NT2/D1 (cell line): ENCODE results near the gene EGFR.

ENCODE experiments used
- DNase-seq: peaks from one replicate; pipeline ENCODE4 v3.0.0-alpha.2; 2011; ENCODE audit warnings: low read depth, low spot score
- H3K27me3 ChIP-seq: 2 replicates; pipeline ENCODE4 v1.6.0; 2011; ENCODE audit warnings: mild to moderate bottlenecking; ENCODE audit not compliant: insufficient read length, insufficient read depth
- H3K36me3 ChIP-seq: 2 replicates; pipeline ENCODE4 v1.6.1; 2011; ENCODE audit warnings: mild to moderate bottlenecking, low read length, mixed read lengths; ENCODE audit not compliant: insufficient read depth, insufficient read length
- H3K4me1 ChIP-seq: 2 replicates; pipeline ENCODE4 v1.5.1; 2011; ENCODE audit not compliant: insufficient read depth, insufficient read length
- H3K4me3 ChIP-seq: 2 replicates; pipeline ENCODE4 v1.5.1; 2011; ENCODE audit warnings: low read depth; ENCODE audit not compliant: insufficient read length
- H3K9ac ChIP-seq: 2 replicates; pipeline ENCODE4 v1.6.0; 2011; ENCODE audit warnings: low read depth; ENCODE audit not compliant: insufficient read length
- H3K9me3 ChIP-seq: 2 replicates; pipeline ENCODE4 v1.5.1; 2011; ENCODE audit warnings: mild to moderate bottlenecking, low read length; ENCODE audit not compliant: insufficient read depth
- SUZ12 ChIP-seq: IDR thresholded peaks from 2 replicates; pipeline ENCODE4 v1.6.1; 2011; ENCODE audit not compliant: insufficient read length, insufficient read depth; ENCODE audit errors: extremely low read depth
- YY1 ChIP-seq: IDR thresholded peaks from 2 replicates; pipeline ENCODE4 v1.6.1; 2011; ENCODE audit not compliant: insufficient read length, insufficient read depth
- ZNF274 ChIP-seq: IDR thresholded peaks from 2 replicates; pipeline ENCODE4 v1.6.1; 2011; ENCODE audit warnings: mild to moderate bottlenecking, low read depth, low read length

Gene EGFR

GRCh38 chr7:55059021-55059420, 40.2 kb downstream of the EGFR start:
- no peaks in the 10 kb centered on the region for H3K4me1 ChIP-seq
- H3K9ac ChIP-seq = no peak overlapping the region

GRCh38 chr7:55060085-55060484, 41.3 kb downstream of the EGFR start:
- Histone ChIP-seq H3K27me3 (no peaks in the 10 kb centered on the region), H3K36me3 (no peaks in the 10 kb centered on the region), H3K9ac (no peak overlapping the region), H3K9me3 (no peaks in the 10 kb centered on the region), H3K4me3 (no peak overlapping the region), H3K4me1 (no peaks in the 10 kb centered on the region)
- DNase-seq = no peak
- no peak for TF ChIP-seq SUZ12
- TF ChIP-seq ZNF274 = no peak

More at GRCh38 chr7:55059021-55059420, 40.2 kb downstream of the EGFR start:
- Histone ChIP-seq H3K9me3 (no peaks in the 10 kb centered on the region), H3K4me3 (no peak overlapping the region), H3K27me3 (no peaks in the 10 kb centered on the region), H3K36me3 (no peaks in the 10 kb centered on the region)
- no peak for TF ChIP-seq SUZ12
- no peak for TF ChIP-seq YY1
- TF ChIP-seq ZNF274 = no peak
- DNase-seq = no peak

- no peak for DNase-seq
- Histone ChIP-seq H3K9me3 (no peaks in the 10 kb centered on the region), H3K4me3 (no peak overlapping the region), H3K9ac (no peak overlapping the region), H3K4me1 (no peaks in the 10 kb centered on the region), H3K27me3 (no peaks in the 10 kb centered on the region), H3K36me3 (no peaks in the 10 kb centered on the region)
- TF ChIP-seq SUZ12 = no peak
- no peak for TF ChIP-seq YY1
- no peak for TF ChIP-seq ZNF274
Observed at GRCh38 chr7:55060636-55061022, 41.8 kb downstream of the EGFR start.

GRCh38 chr7:55061726-55062499, 43.1 kb downstream of the EGFR start:
- H3K36me3 ChIP-seq = no peaks in the 10 kb centered on the region
- no peaks in the 10 kb centered on the region for H3K27me3 ChIP-seq
- DNase-seq = no peak
- peaks cover 4% of the 10 kb centered on the region for H3K4me1 ChIP-seq
- no peak overlapping the region for H3K4me3 ChIP-seq
- no peak for TF ChIP-seq YY1
- TF ChIP-seq ZNF274 = no peak
- no peak for TF ChIP-seq SUZ12
- H3K9me3 ChIP-seq = no peaks in the 10 kb centered on the region
- H3K9ac ChIP-seq = no peak overlapping the region

- H3K36me3 ChIP-seq = no peaks in the 10 kb centered on the region
- H3K9me3 ChIP-seq = no peaks in the 10 kb centered on the region
- H3K4me3 ChIP-seq = no peak overlapping the region
- H3K4me1 ChIP-seq = peaks cover 7% of the 10 kb centered on the region
- H3K27me3 ChIP-seq = no peaks in the 10 kb centered on the region
- no peak for DNase-seq
- TF ChIP-seq ZNF274 = no peak
- no peak for TF ChIP-seq SUZ12
- TF ChIP-seq YY1 = no peak
- no peak overlapping the region for H3K9ac ChIP-seq
Observed at GRCh38 chr7:55063061-55063460, 44.2 kb downstream of the EGFR start.

- Histone ChIP-seq H3K36me3 (no peaks in the 10 kb centered on the region), H3K9ac (no peak overlapping the region), H3K4me3 (no peak overlapping the region), H3K9me3 (no peaks in the 10 kb centered on the region), H3K27me3 (no peaks in the 10 kb centered on the region), H3K4me1 (peaks cover 7% of the 10 kb centered on the region)
- TF ChIP-seq SUZ12 = no peak
- TF ChIP-seq YY1 = no peak
- TF ChIP-seq ZNF274 = no peak
- DNase-seq = no peak
Observed at GRCh38 chr7:55063633-55064032, 44.8 kb downstream of the EGFR start.

GRCh38 chr7:55065079-55065478, 46.3 kb downstream of the EGFR start:
- no peak for DNase-seq
- H3K4me1 ChIP-seq = peaks cover 7% of the 10 kb centered on the region
- no peaks in the 10 kb centered on the region for H3K27me3 ChIP-seq
- no peak overlapping the region for H3K4me3 ChIP-seq
- no peaks in the 10 kb centered on the region for H3K9me3 ChIP-seq
- H3K9ac ChIP-seq = no peak overlapping the region
- TF ChIP-seq ZNF274 = no peak
- TF ChIP-seq YY1 = no peak
- no peak for TF ChIP-seq SUZ12
- no peaks in the 10 kb centered on the region for H3K36me3 ChIP-seq
